B cell (primary cell): ENCODE data around the gene TPO. TPM values are rescaled to one million over a fixed set of nuclear protein-coding genes. Genes with fewer than 3 reads are reported as not detected.

Experiments
- ATAC-seq: fragments of 200-7000 bp; cut with Tn5 transposase; one replicate; pipeline ENCODE4 v1.10.0; 2021; ENCODE audit warnings: low read depth, mild to moderate bottlenecking, moderate number of reproducible peaks, moderate library complexity
- CTCF ChIA-PET: fragments of 350-600 bp; sonication (Branson Sonifier 250); formaldehyde crosslinking; loops from one replicate; lab custom pipeline; 2021; ENCODE audit warnings: antibody characterized with exemption, inconsistent platforms; lab: Charles Lee
- POLR2A ChIA-PET: fragments of 350-600 bp; sonication (Branson Sonifier 250); formaldehyde crosslinking; loops from one replicate; lab custom pipeline; 2021; ENCODE audit warnings: antibody characterized with exemption; lab: Charles Lee
- DNase-seq: peaks from one replicate; pipeline ENCODE4 v3.0.0; 2013
- H2AFZ ChIP-seq: 2 replicates; pipeline ENCODE4 v1.6.1; 2012; ENCODE audit warnings: mild to moderate bottlenecking, low read depth, low read length; ENCODE audit not compliant: insufficient read depth, poor library complexity, severe bottlenecking
- H3K27ac ChIP-seq, 2 donors: 1 replicate in 1 of 2; 2 replicates in 1 of 2; pipeline ENCODE4 v1.5.1; 2012 to 2013; ENCODE audit warnings: low read length in 2 of 2, mild to moderate bottlenecking in 2 of 2, moderate library complexity in 1 of 2
- H3K27me3 ChIP-seq, 4 experiments: fragments of 200-600 bp in 1 of 4; sonication (generic) in 1 of 4; replicated peaks in 1 of 4; 1 replicate in 2 of 4; 2 replicates in 2 of 4; pipeline versions ENCODE4 v1.6.1 to v1.7.0; 2013 to 2016; ENCODE audit warnings: low read length in 3 of 4, mild to moderate bottlenecking in 2 of 4, mixed read lengths in 1 of 4, moderate library complexity in 1 of 4; ENCODE audit not compliant: insufficient read depth in 4 of 4, control insufficient read depth in 3 of 4; ENCODE audit errors: control extremely low read depth in 1 of 4
- H3K36me3 ChIP-seq, 2 experiments: replicated peaks in 1 of 2; 1 replicate in 1 of 2; 2 replicates in 1 of 2; pipeline versions ENCODE4 v1.6.1 to v1.7.1; 2013; ENCODE audit warnings: low read length in 1 of 2; ENCODE audit not compliant: insufficient read depth in 2 of 2, control insufficient read depth in 1 of 2; ENCODE audit errors: control extremely low read depth in 1 of 2, extremely low read depth in 1 of 2
- H3K4me1 ChIP-seq, 2 donors: fragments of 200-600 bp in 1 of 2; sonication (generic) in 1 of 2; 1 replicate in 1 of 2; 2 replicates in 1 of 2; pipeline versions ENCODE4 v1.5.1 to v1.6.1; 2013 to 2017; ENCODE audit warnings: low read length in 2 of 2; ENCODE audit not compliant: control insufficient read depth in 2 of 2, insufficient read depth in 2 of 2
- H3K4me2 ChIP-seq: replicated peaks from 2 replicates; pipeline ENCODE3; 2012; ENCODE audit warnings: mild to moderate bottlenecking, low read depth, low read length; ENCODE audit not compliant: poor library complexity, severe bottlenecking
- H3K4me3 ChIP-seq, 5 experiments: fragments of 200-600 bp in 1 of 5; sonication (generic) in 1 of 5; 1 replicate in 3 of 5; 2 replicates in 2 of 5; pipeline versions ENCODE4 v1.5.1 to v1.7.0; 2011 to 2016; ENCODE audit warnings: low read length in 4 of 5, mild to moderate bottlenecking in 4 of 5, low read depth in 2 of 5, control low read depth in 1 of 5, moderate library complexity in 1 of 5; ENCODE audit not compliant: insufficient read depth in 1 of 5; ENCODE audit errors: control extremely low read depth in 1 of 5, extremely low read depth in 1 of 5
- H3K79me2 ChIP-seq: fragments of 200-600 bp; sonication (generic); one replicate; pipeline ENCODE4 v1.6.0; 2016; ENCODE audit warnings: low read length; ENCODE audit not compliant: control insufficient read depth, insufficient read depth
- H3K9ac ChIP-seq: fragments of 200-600 bp; sonication (generic); 2 replicates; pipeline ENCODE4 v1.6.1; 2017; ENCODE audit warnings: mild to moderate bottlenecking, low read length, moderate library complexity
- H3K9me3 ChIP-seq, 3 donors: one replicate each; pipeline versions ENCODE4 v1.6.1 to v1.7.1; 2013; ENCODE audit warnings: low read length in 2 of 3; ENCODE audit not compliant: control insufficient read depth in 2 of 3, insufficient read depth in 1 of 3; ENCODE audit errors: control extremely low read depth in 1 of 3
- H4K20me1 ChIP-seq: 2 replicates; pipeline ENCODE4 v1.6.0; 2012; ENCODE audit warnings: mild to moderate bottlenecking, low read length; ENCODE audit not compliant: insufficient read depth, control insufficient read depth, poor library complexity, severe bottlenecking
- H3K27ac Mint-ChIP-seq: one replicate; pipeline ENCODE4 v1.8.0; 2021; ENCODE audit warnings: mixed read lengths
- H3K27me3 Mint-ChIP-seq: one replicate; pipeline ENCODE4 v1.8.0; 2021; ENCODE audit warnings: mixed read lengths
- H3K4me1 Mint-ChIP-seq: one replicate; pipeline ENCODE4 v1.8.0; 2021; ENCODE audit warnings: mixed read lengths
- H3K4me3 Mint-ChIP-seq: one replicate; pipeline ENCODE4 v1.8.0; 2021; ENCODE audit warnings: mixed read lengths
- H3K9me3 Mint-ChIP-seq: one replicate; pipeline ENCODE4 v1.8.0; 2022; ENCODE audit warnings: mixed read lengths; ENCODE audit not compliant: insufficient read depth
- EZH2 ChIP-seq: IDR thresholded peaks from 2 replicates; pipeline ENCODE4 v1.6.1; 2012; ENCODE audit warnings: borderline replicate concordance, low read depth, mild to moderate bottlenecking, moderate library complexity, low read length; ENCODE audit not compliant: insufficient read depth, poor library complexity, severe bottlenecking
- WGBS: methylation state at CpG from one replicate; pipeline ENCODE4 v1.1.5; 2013; ENCODE audit warnings: missing lambda C conversion rate; ENCODE audit not compliant: insufficient coverage; 5-methylcytosine and 5-hydroxymethylcytosine counted together
- intact Hi-C: fragments of 100-400 bp; cut with micrococcal nuclease; formaldehyde crosslinking; loops from one replicate; pipeline ENCODE4 v1.10.0; 2022
- polyA plus RNA-seq: library from polyadenylated mRNA; depleted of rRNA; stranded (reverse); fragments of >200 nt; gene quantifications from 2 replicates; pipeline ENCODE4 v1.2.3, GENCODE V29; 2012
- total RNA-seq, 2 donors: library from RNA; stranded (reverse); fragments of 120-200 nt in 1 of 2; gene quantifications; 1 replicate in 1 of 2; 2 replicates in 1 of 2; pipeline versions ENCODE4 v1.2.3 to v1.2.4, GENCODE V29; 2013 to 2022
- TF ChIP-seq, protein P1 (sequence below): fragments of 200-600 bp; IDR thresholded peaks from one replicate; pipeline ENCODE4 v1.8.0; 2022; ENCODE audit warnings: antibody characterized with exemption, mild to moderate bottlenecking

Gene TPO
- total and polyA plus RNA-seq, 2 donors (not counting 1 experiment from before 2014, with no cell fraction given), result not detected

DNA sequence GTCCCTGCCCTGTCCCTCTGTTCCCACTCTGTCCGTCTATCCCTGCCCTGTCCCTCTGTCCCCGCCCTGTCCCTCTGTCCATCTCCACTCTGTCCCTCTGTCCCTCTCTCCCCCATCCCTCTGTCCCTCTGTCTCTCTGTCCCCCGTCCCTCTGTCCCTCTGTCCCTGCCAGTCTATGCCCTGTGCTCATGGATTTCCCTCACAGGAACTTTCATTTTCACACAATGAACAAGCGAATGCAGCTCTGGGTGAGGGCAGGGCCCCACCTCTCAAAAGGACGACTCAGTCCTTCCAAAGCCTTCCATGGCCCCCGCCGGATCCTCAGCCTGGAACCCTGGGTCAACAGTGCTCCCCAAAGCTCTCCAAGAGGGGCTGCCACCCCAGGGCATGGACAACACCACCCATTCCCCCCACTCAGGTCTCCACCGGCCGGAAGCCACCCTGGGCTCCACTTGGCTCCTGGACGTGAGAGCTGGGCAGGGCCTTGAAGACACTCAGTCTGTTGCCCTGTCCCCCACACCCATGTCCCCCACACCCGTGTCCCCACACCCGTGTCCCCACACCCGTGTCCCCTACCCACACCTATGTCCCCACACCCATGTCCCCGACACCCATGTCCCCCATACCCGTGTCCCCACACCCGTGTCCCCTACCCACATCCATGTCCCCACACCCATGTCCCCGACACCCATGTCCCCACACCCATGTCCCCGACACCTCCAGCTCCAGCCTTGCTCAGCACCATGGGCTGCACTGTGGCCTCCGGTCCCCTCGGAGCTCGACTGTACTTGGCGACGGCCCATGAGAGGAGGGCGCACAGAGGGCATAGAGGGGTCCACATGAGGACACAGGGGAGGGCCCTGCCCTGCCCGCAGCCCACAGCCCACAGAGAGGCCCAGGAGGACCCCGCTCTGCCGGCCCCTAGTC, 175.1 kb downstream of the TPO start:
- Mint-ChIP-seq H3K27ac (no peak overlapping the region), H3K27me3 (peaks cover 19% of the 10 kb centered on the region), H3K4me1 (no peaks in the 10 kb centered on the region), H3K4me3 (no peak overlapping the region), H3K9me3 (peaks cover 3% of the 10 kb centered on the region)
- H4K20me1 ChIP-seq, result no peaks in the 10 kb centered on the region
- H3K4me1 ChIP-seq, result no peaks in the 10 kb centered on the region
- H3K4me3 ChIP-seq, result no peak overlapping the region
- no peaks in the 10 kb centered on the region for H3K36me3 ChIP-seq
- ChIA-PET CTCF (interaction anchor here (1.0 to 1.4 kb wide), 2 partner anchors 180 to 181 kb away, joined by 3 read pairs; no protein-coding TSS in a partner anchor), POLR2A (no interaction called here)
- 83% methylated on average over 25 of the region's 27 CpGs for WGBS
- intact Hi-C loops, result no loop called here
- no peak overlapping the region for H2AFZ ChIP-seq
- H3K4me2 ChIP-seq, result no peak overlapping the region
- TF ChIP-seq, protein P1, sequence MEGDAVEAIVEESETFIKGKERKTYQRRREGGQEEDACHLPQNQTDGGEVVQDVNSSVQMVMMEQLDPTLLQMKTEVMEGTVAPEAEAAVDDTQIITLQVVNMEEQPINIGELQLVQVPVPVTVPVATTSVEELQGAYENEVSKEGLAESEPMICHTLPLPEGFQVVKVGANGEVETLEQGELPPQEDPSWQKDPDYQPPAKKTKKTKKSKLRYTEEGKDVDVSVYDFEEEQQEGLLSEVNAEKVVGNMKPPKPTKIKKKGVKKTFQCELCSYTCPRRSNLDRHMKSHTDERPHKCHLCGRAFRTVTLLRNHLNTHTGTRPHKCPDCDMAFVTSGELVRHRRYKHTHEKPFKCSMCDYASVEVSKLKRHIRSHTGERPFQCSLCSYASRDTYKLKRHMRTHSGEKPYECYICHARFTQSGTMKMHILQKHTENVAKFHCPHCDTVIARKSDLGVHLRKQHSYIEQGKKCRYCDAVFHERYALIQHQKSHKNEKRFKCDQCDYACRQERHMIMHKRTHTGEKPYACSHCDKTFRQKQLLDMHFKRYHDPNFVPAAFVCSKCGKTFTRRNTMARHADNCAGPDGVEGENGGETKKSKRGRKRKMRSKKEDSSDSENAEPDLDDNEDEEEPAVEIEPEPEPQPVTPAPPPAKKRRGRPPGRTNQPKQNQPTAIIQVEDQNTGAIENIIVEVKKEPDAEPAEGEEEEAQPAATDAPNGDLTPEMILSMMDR, result no peak
- no peak for TF ChIP-seq EZH2
- DNase-seq (no peak), ATAC-seq (no peak)
- H3K27me3 ChIP-seq, result peaks cover 0 to 41% (median 4%) of the 10 kb centered on the region in 4 experiments
- H3K9me3 ChIP-seq, result peaks cover 0 to 19% (median 0%) of the 10 kb centered on the region in 3 donors
- H3K79me2 ChIP-seq, result no peaks in the 10 kb centered on the region
- no peak overlapping the region for H3K9ac ChIP-seq
- no peak overlapping the region for H3K27ac ChIP-seq
